PFSK-1 (cell line): ENCODE measurements around the gene LAMC3.

Source experiments
- FOXP2 ChIP-seq: optimal IDR thresholded peaks from 2 replicates; pipeline ENCODE3; 2011; ENCODE audit warnings: borderline replicate concordance, control low read depth, inconsistent platforms; ENCODE audit not compliant: insufficient read depth; ENCODE audit errors: extremely low read length, extremely low read depth
- POLR2AphosphoS5 ChIP-seq: IDR thresholded peaks from 2 replicates; pipeline ENCODE4 v1.6.1; 2012; ENCODE audit warnings: low read depth, mild to moderate bottlenecking, control low read depth, low read length, moderate library complexity
- SIN3A ChIP-seq: IDR thresholded peaks from 2 replicates; pipeline ENCODE4 v1.6.1; 2012; ENCODE audit warnings: mild to moderate bottlenecking, low read length, moderate library complexity, borderline replicate concordance; ENCODE audit not compliant: insufficient read depth
- TAF1 ChIP-seq: IDR thresholded peaks from 2 replicates; pipeline ENCODE4 v1.6.1; 2012; ENCODE audit warnings: low read length, control low read depth, borderline replicate concordance; ENCODE audit not compliant: insufficient read depth
- TF ChIP-seq, protein P1 (sequence below), 2 experiments: IDR thresholded peaks; 2 replicates each; pipeline versions ENCODE4 v1.6.1 to v1.8.0; 2011 to 2012; ENCODE audit warnings: low read depth in 2 of 2, low read length in 2 of 2, control low read depth in 1 of 2, inconsistent platforms in 1 of 2, mild to moderate bottlenecking in 1 of 2, moderate library complexity in 1 of 2; ENCODE audit not compliant: insufficient read depth in 1 of 2

The LAMC3 gene

GRCh38 chr9:131068076-131068816 is 59.3 kb downstream of the LAMC3 start:
- TF ChIP-seq, protein P1, sequence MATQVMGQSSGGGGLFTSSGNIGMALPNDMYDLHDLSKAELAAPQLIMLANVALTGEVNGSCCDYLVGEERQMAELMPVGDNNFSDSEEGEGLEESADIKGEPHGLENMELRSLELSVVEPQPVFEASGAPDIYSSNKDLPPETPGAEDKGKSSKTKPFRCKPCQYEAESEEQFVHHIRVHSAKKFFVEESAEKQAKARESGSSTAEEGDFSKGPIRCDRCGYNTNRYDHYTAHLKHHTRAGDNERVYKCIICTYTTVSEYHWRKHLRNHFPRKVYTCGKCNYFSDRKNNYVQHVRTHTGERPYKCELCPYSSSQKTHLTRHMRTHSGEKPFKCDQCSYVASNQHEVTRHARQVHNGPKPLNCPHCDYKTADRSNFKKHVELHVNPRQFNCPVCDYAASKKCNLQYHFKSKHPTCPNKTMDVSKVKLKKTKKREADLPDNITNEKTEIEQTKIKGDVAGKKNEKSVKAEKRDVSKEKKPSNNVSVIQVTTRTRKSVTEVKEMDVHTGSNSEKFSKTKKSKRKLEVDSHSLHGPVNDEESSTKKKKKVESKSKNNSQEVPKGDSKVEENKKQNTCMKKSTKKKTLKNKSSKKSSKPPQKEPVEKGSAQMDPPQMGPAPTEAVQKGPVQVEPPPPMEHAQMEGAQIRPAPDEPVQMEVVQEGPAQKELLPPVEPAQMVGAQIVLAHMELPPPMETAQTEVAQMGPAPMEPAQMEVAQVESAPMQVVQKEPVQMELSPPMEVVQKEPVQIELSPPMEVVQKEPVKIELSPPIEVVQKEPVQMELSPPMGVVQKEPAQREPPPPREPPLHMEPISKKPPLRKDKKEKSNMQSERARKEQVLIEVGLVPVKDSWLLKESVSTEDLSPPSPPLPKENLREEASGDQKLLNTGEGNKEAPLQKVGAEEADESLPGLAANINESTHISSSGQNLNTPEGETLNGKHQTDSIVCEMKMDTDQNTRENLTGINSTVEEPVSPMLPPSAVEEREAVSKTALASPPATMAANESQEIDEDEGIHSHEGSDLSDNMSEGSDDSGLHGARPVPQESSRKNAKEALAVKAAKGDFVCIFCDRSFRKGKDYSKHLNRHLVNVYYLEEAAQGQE (IDR thresholded peaks at IDR 0.05; ENCODE audit: insufficient read depth in 1 of 2, low read depth in 2 of 2, low read length in 2 of 2): no peak
- TF ChIP-seq FOXP2 (no peak), SIN3A (no peak), TAF1 (no peak), POLR2AphosphoS5 (no peak)

- TF ChIP-seq SIN3A: no peak
These were observed 60.7 kb downstream of the LAMC3 start for GRCh38 chr9:131069699-131070098.

- TF ChIP-seq POLR2AphosphoS5: no peak
- TF ChIP-seq, protein P1 (IDR thresholded peaks at IDR 0.05; ENCODE audit: insufficient read depth in 1 of 2, low read depth in 2 of 2, low read length in 2 of 2): no peak
- no peak for TF ChIP-seq FOXP2
- no peak for TF ChIP-seq SIN3A
- no peak for TF ChIP-seq TAF1
These were observed 63.3 kb downstream of the LAMC3 start for GRCh38 chr9:131072107-131072870.

GRCh38 chr9:131072871-131073237 is 63.9 kb downstream of the LAMC3 start:
- TF ChIP-seq, protein P1 (IDR thresholded peaks at IDR 0.05; ENCODE audit: insufficient read depth in 1 of 2, low read depth in 2 of 2, low read length in 2 of 2): no peak
- TF ChIP-seq POLR2AphosphoS5 (no peak), FOXP2 (no peak), TAF1 (no peak), SIN3A (no peak)

DNA sequence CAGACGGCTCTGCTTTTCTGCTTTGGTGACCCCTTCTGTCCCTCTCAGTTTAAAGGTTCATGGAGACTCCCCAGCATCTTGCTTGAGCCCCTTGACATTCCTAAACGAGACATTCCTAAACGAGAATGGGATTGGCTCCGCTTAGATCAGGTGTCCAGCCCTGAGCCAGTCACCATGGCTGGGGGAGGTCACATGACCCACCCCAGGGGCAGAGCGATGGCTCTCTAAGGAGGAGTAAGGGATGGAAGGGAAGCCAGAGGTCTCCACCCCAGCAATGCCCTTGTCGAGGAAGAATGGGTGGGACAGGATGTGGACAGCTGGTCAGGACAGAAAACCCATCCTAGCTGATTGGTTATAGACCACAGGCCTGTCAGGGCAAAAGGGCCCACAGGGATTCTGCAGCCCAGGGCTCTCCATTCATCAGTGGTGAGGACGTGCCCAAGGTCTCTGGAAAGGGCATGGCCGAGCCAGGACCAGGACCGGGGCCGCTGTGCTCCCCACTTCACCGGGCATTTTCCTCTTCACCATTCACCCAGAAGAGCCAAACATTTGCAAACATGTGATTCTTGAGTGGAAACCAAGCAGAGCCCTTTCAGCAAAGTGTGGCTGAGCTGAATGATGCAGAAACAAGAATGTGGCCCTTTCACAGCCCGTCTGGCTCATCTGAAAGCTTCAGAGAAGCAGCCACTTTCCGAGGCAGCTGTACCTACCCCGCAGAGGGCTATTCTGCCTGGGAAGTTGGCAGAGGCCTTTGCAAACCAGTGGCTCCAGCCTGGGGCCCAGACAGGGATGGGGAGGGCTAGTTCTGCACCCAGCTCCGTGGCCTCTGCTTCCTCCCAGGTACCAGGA is 67.6 kb downstream of the LAMC3 start:
- no peak for TF ChIP-seq FOXP2
- TF ChIP-seq TAF1: no peak
- TF ChIP-seq SIN3A: no peak
- TF ChIP-seq, protein P1 (IDR thresholded peaks at IDR 0.05; ENCODE audit: insufficient read depth in 1 of 2, low read depth in 2 of 2, low read length in 2 of 2): no peak
- no peak for TF ChIP-seq POLR2AphosphoS5
